B cell (primary cell): ENCODE results near the gene ARHGAP23. TPM values are rescaled to one million over a fixed set of nuclear protein-coding genes. Genes with fewer than 3 reads are reported as not detected.

ENCODE experiments used
- ATAC-seq: fragments of 200-7000 bp; cut with Tn5 transposase; one replicate; pipeline ENCODE4 v1.10.0; 2021; ENCODE audit warnings: low read depth, mild to moderate bottlenecking, moderate number of reproducible peaks, moderate library complexity
- CTCF ChIA-PET: fragments of 350-600 bp; sonication (Branson Sonifier 250); formaldehyde crosslinking; loops from one replicate; lab custom pipeline; 2021; ENCODE audit warnings: antibody characterized with exemption, inconsistent platforms; lab: Charles Lee
- POLR2A ChIA-PET: fragments of 350-600 bp; sonication (Branson Sonifier 250); formaldehyde crosslinking; loops from one replicate; lab custom pipeline; 2021; ENCODE audit warnings: antibody characterized with exemption; lab: Charles Lee
- DNase-seq: peaks from one replicate; pipeline ENCODE4 v3.0.0; 2013
- H2AFZ ChIP-seq: 2 replicates; pipeline ENCODE4 v1.6.1; 2012; ENCODE audit warnings: mild to moderate bottlenecking, low read depth, low read length; ENCODE audit not compliant: insufficient read depth, poor library complexity, severe bottlenecking
- H3K27ac ChIP-seq, 2 donors: 1 replicate in 1 of 2; 2 replicates in 1 of 2; pipeline ENCODE4 v1.5.1; 2012 to 2013; ENCODE audit warnings: low read length in 2 of 2, mild to moderate bottlenecking in 2 of 2, moderate library complexity in 1 of 2
- H3K27me3 ChIP-seq, 4 experiments: fragments of 200-600 bp in 1 of 4; sonication (generic) in 1 of 4; replicated peaks in 1 of 4; 1 replicate in 2 of 4; 2 replicates in 2 of 4; pipeline versions ENCODE4 v1.6.1 to v1.7.0; 2013 to 2016; ENCODE audit warnings: low read length in 3 of 4, mild to moderate bottlenecking in 2 of 4, mixed read lengths in 1 of 4, moderate library complexity in 1 of 4; ENCODE audit not compliant: insufficient read depth in 4 of 4, control insufficient read depth in 3 of 4; ENCODE audit errors: control extremely low read depth in 1 of 4
- H3K36me3 ChIP-seq, 2 experiments: replicated peaks in 1 of 2; 1 replicate in 1 of 2; 2 replicates in 1 of 2; pipeline versions ENCODE4 v1.6.1 to v1.7.1; 2013; ENCODE audit warnings: low read length in 1 of 2; ENCODE audit not compliant: insufficient read depth in 2 of 2, control insufficient read depth in 1 of 2; ENCODE audit errors: control extremely low read depth in 1 of 2, extremely low read depth in 1 of 2
- H3K4me1 ChIP-seq, 2 donors: fragments of 200-600 bp in 1 of 2; sonication (generic) in 1 of 2; 1 replicate in 1 of 2; 2 replicates in 1 of 2; pipeline versions ENCODE4 v1.5.1 to v1.6.1; 2013 to 2017; ENCODE audit warnings: low read length in 2 of 2; ENCODE audit not compliant: control insufficient read depth in 2 of 2, insufficient read depth in 2 of 2
- H3K4me2 ChIP-seq: replicated peaks from 2 replicates; pipeline ENCODE3; 2012; ENCODE audit warnings: mild to moderate bottlenecking, low read depth, low read length; ENCODE audit not compliant: poor library complexity, severe bottlenecking
- H3K4me3 ChIP-seq, 5 experiments: fragments of 200-600 bp in 1 of 5; sonication (generic) in 1 of 5; 1 replicate in 3 of 5; 2 replicates in 2 of 5; pipeline versions ENCODE4 v1.5.1 to v1.7.0; 2011 to 2016; ENCODE audit warnings: low read length in 4 of 5, mild to moderate bottlenecking in 4 of 5, low read depth in 2 of 5, control low read depth in 1 of 5, moderate library complexity in 1 of 5; ENCODE audit not compliant: insufficient read depth in 1 of 5; ENCODE audit errors: control extremely low read depth in 1 of 5, extremely low read depth in 1 of 5
- H3K79me2 ChIP-seq: fragments of 200-600 bp; sonication (generic); one replicate; pipeline ENCODE4 v1.6.0; 2016; ENCODE audit warnings: low read length; ENCODE audit not compliant: control insufficient read depth, insufficient read depth
- H3K9ac ChIP-seq: fragments of 200-600 bp; sonication (generic); 2 replicates; pipeline ENCODE4 v1.6.1; 2017; ENCODE audit warnings: mild to moderate bottlenecking, low read length, moderate library complexity
- H3K9me3 ChIP-seq, 3 donors: one replicate each; pipeline versions ENCODE4 v1.6.1 to v1.7.1; 2013; ENCODE audit warnings: low read length in 2 of 3; ENCODE audit not compliant: control insufficient read depth in 2 of 3, insufficient read depth in 1 of 3; ENCODE audit errors: control extremely low read depth in 1 of 3
- H4K20me1 ChIP-seq: 2 replicates; pipeline ENCODE4 v1.6.0; 2012; ENCODE audit warnings: mild to moderate bottlenecking, low read length; ENCODE audit not compliant: insufficient read depth, control insufficient read depth, poor library complexity, severe bottlenecking
- H3K27ac Mint-ChIP-seq: one replicate; pipeline ENCODE4 v1.8.0; 2021; ENCODE audit warnings: mixed read lengths
- H3K27me3 Mint-ChIP-seq: one replicate; pipeline ENCODE4 v1.8.0; 2021; ENCODE audit warnings: mixed read lengths
- H3K4me1 Mint-ChIP-seq: one replicate; pipeline ENCODE4 v1.8.0; 2021; ENCODE audit warnings: mixed read lengths
- H3K4me3 Mint-ChIP-seq: one replicate; pipeline ENCODE4 v1.8.0; 2021; ENCODE audit warnings: mixed read lengths
- H3K9me3 Mint-ChIP-seq: one replicate; pipeline ENCODE4 v1.8.0; 2022; ENCODE audit warnings: mixed read lengths; ENCODE audit not compliant: insufficient read depth
- CTCF ChIP-seq: fragments of 200-600 bp; IDR thresholded peaks from one replicate; pipeline ENCODE4 v1.8.0; 2022; ENCODE audit warnings: antibody characterized with exemption, mild to moderate bottlenecking
- EZH2 ChIP-seq: IDR thresholded peaks from 2 replicates; pipeline ENCODE4 v1.6.1; 2012; ENCODE audit warnings: borderline replicate concordance, low read depth, mild to moderate bottlenecking, moderate library complexity, low read length; ENCODE audit not compliant: insufficient read depth, poor library complexity, severe bottlenecking
- WGBS: methylation state at CpG from one replicate; pipeline ENCODE4 v1.1.5; 2013; ENCODE audit warnings: missing lambda C conversion rate; ENCODE audit not compliant: insufficient coverage; 5-methylcytosine and 5-hydroxymethylcytosine counted together
- intact Hi-C: fragments of 100-400 bp; cut with micrococcal nuclease; formaldehyde crosslinking; loops from one replicate; pipeline ENCODE4 v1.10.0; 2022
- polyA plus RNA-seq: library from polyadenylated mRNA; depleted of rRNA; stranded (reverse); fragments of >200 nt; gene quantifications from 2 replicates; pipeline ENCODE4 v1.2.3, GENCODE V29; 2012
- total RNA-seq, 2 donors: library from RNA; stranded (reverse); fragments of 120-200 nt in 1 of 2; gene quantifications; 1 replicate in 1 of 2; 2 replicates in 1 of 2; pipeline versions ENCODE4 v1.2.3 to v1.2.4, GENCODE V29; 2013 to 2022

Gene ARHGAP23
- total and polyA plus RNA-seq, 2 donors (not counting 1 experiment from before 2014, with no cell fraction given) = 0.07 to 0.12 TPM

GRCh38 chr17:38538906-38539305 lies 110.6 kb downstream of the ARHGAP23 start:
- ATAC-seq (no peak), DNase-seq (no peak)
- Mint-ChIP-seq H3K9me3 (no peaks in the 10 kb centered on the region), H3K4me3 (no peak overlapping the region), H3K27ac (no peak overlapping the region), H3K27me3 (peaks cover 29% of the 10 kb centered on the region), H3K4me1 (no peaks in the 10 kb centered on the region)
- intact Hi-C loops = no loop called here
- Histone ChIP-seq H3K9ac (no peak overlapping the region), H3K4me3 (no peak overlapping the region), H3K4me2 (no peak overlapping the region), H4K20me1 (no peaks in the 10 kb centered on the region), H3K27ac (no peak overlapping the region), H2AFZ (no peak overlapping the region), H3K27me3 (peaks cover 0 to 9% (median 0%) of the 10 kb centered on the region in 4 experiments), H3K79me2 (no peaks in the 10 kb centered on the region), H3K9me3 (no peaks in the 10 kb centered on the region), H3K4me1 (no peaks in the 10 kb centered on the region), H3K36me3 (no peaks in the 10 kb centered on the region)
- TF ChIP-seq EZH2 (no peak), CTCF (no peak)
- ChIA-PET CTCF (no interaction called here), POLR2A (no interaction called here)
- 90% methylated on average over 5 of the region's 9 CpGs for WGBS

GRCh38 chr17:38539386-38539785 lies 111.1 kb downstream of the ARHGAP23 start:
- peak; percentile 3 for DNase-seq
- POLR2A ChIA-PET = no interaction called here
- no peak overlapping the region for H3K27ac ChIP-seq
- H3K36me3 ChIP-seq = no peaks in the 10 kb centered on the region
- no peak for ATAC-seq
- intact Hi-C loops = no loop called here
- Mint-ChIP-seq H3K9me3 (no peaks in the 10 kb centered on the region), H3K27me3 (peaks cover 29% of the 10 kb centered on the region), H3K4me1 (no peaks in the 10 kb centered on the region), H3K4me3 (no peak overlapping the region), H3K27ac (no peak overlapping the region)
- no peaks in the 10 kb centered on the region for H3K79me2 ChIP-seq
- CTCF ChIA-PET = no interaction called here
- no peaks in the 10 kb centered on the region for H3K9me3 ChIP-seq
- WGBS = 81% methylated on average over 7 of the region's 8 CpGs
- no peak overlapping the region for H3K9ac ChIP-seq
- H3K4me3 ChIP-seq = no peak overlapping the region
- TF ChIP-seq EZH2 (no peak), CTCF (no peak)
- peaks cover 0 to 9% (median 0%) of the 10 kb centered on the region in 4 experiments for H3K27me3 ChIP-seq
- H2AFZ ChIP-seq = no peak overlapping the region
- no peaks in the 10 kb centered on the region for H4K20me1 ChIP-seq
- no peak overlapping the region for H3K4me2 ChIP-seq
- H3K4me1 ChIP-seq = no peaks in the 10 kb centered on the region
